HG03558 (cell line): ENCODE data around the gene MDFI.

Experiments used
- ATAC-seq: cut with Tn5 transposase; IDR thresholded peaks from one replicate; pipeline ENCODE4 v1.9.1; 2021; ENCODE audit warnings: moderate number of reproducible peaks; ENCODE audit not compliant: unreplicated experiment; ENCODE audit errors: extremely low read depth

MDFI gene

DNA sequence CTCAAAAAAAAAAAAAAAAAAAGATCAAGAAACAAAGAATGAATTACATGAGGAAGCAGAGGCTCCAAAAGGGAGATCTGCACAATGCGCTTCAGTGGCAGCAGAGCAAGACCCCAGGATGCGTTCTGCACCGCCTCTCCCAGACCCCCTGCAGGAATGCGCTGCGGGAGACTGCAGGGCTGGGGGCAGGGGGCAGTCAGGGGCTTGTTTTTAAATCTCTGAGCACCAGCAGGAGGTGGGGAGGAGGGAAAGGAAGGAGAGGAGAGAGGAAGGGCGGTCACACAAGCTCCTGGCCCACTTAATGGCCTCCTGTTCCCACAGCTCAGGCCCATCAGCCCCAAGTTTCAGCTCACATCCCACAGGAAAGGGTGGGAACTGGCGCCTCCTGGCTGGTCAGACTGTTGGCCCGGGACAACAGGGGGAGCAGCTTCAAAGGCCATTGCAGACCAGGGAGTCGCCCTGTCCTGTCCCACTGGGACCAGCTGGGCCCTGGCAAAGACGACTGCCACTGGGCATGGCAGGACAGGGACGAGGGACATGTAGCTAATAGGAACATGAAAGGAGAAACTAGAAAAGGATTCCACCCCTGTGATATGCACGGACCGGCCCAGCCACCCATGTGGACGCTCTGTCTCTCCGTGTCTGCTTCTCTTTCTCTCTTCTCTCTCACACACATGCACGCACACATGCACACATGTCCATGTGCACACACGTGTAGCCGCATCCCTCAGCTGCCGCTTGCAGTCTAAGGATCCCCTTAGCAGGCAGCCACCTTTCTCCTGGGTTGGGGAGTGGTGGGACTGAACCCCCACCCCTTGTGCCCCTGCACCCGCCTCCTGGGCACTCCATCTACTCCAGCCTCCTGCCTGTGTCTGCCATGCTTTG is 62.4 kb downstream of the MDFI start:
- ATAC-seq = no peak

DNA sequence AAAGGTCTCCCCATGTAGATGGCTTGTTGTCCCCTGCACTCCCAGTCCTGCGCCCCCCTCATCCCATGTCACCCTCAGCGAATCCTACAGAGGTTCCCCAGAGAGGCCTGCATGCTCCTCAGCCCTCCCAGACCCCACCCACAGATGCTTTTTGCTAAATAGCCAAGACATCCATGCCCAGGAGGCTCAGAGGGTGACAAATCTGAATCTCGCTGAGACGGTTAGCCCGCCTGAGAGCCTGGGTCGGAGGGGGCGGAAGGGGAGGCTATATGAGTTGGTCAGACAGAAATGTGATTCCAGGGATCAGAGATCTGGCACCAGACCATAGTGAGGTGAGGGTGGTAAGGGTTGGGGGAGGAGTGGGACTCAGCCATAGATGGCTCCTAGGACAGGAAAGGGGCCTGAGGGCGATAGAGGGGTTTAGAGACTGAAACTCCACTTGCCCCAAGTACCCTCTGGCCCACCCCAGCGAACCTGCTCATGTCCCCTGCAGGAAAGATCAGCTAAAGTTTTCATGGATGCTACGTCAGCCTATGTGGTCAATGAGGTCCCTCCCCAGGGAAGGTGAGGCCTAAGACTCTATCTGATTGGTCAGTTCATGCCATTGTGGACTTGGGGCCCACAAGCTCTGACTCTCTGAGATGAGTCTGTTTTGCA is 63.9 kb downstream of the MDFI start:
- ATAC-seq = no peak

DNA sequence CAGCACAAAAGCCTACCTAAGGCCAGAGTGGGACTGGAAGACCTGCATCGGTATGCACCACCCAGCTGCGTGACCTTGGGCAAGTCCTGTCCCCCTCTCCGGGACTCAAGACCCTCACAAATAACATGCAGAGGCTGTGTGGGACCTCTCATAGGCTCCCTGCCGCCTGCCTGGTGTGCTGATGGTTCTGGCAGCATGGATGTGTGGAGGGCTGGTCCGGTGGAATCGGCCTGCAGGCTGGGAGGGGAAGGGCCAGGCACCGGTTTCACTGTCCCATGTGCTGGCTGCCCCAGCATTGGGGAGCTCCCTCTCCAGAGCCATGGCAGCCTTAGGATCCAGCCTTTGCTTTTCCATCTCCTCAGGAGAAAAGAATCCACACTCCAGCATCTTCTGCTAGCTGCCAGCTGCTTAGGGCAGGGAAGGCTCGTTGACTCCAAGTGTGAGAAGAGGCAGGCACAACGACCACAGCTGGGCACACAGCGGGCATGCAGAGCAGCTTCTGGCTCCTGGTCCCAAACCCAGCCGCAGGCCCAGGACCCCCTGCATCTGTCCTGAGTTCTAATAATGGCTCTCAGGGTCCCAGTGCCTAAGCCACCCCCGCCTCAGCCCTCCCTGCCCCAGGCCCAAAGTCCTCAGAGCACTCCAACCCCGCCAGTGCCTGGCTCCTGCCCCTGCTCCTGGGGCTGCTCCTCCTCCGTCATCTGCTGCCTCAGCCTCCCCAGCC is 64.7 kb downstream of the MDFI start:
- ATAC-seq = no peak
